Neural cell (in vitro differentiated cells): ENCODE results near the gene CCDC33. TPM values are rescaled to one million over a fixed set of nuclear protein-coding genes. Genes with fewer than 3 reads are reported as not detected.

Source experiments
- H2AFZ ChIP-seq: fragments of 200-600, 300-800 bp; sonication (generic), shearing (Covaris generic); 2 replicates; pipeline ENCODE4 v1.6.0; 2014; ENCODE audit warnings: low read depth, mild to moderate bottlenecking, antibody characterized with exemption, low read length, moderate library complexity
- H3F3A ChIP-seq: fragments of 200-600 bp; shearing (Covaris generic); 2 replicates; pipeline ENCODE4 v1.6.1; 2016; ENCODE audit warnings: mild to moderate bottlenecking, moderate library complexity, mixed read lengths, antibody characterized with exemption, low read length; ENCODE audit not compliant: insufficient read depth, poor library complexity, severe bottlenecking
- H3K27ac ChIP-seq: fragments of 200-600, 300-800 bp; sonication (generic), shearing (Covaris generic); 2 replicates; pipeline ENCODE4 v1.5.1; 2014; ENCODE audit warnings: mild to moderate bottlenecking, low read length, moderate library complexity
- H3K27me3 ChIP-seq: fragments of 300-800, 200-600 bp; sonication (generic), shearing (Covaris generic); 2 replicates; pipeline ENCODE4 v1.6.0; 2014; ENCODE audit warnings: mild to moderate bottlenecking, low read depth, low read length, moderate library complexity; ENCODE audit not compliant: insufficient read depth
- H3K36me3 ChIP-seq: fragments of 300-800, 200-600 bp; sonication (generic), shearing (Covaris generic); 2 replicates; pipeline ENCODE4 v1.5.1; 2014; ENCODE audit warnings: mild to moderate bottlenecking, antibody characterized with exemption, low read length, moderate library complexity; ENCODE audit not compliant: insufficient read depth
- H3K4me2 ChIP-seq: fragments of 300-800, 200-600 bp; sonication (generic), shearing (Covaris generic); 2 replicates; pipeline ENCODE4 v1.6.0; 2014; ENCODE audit warnings: mild to moderate bottlenecking, low read length
- H3K4me3 ChIP-seq: fragments of 300-800, 200-600 bp; sonication (generic), shearing (Covaris generic); 2 replicates; pipeline ENCODE4 v1.5.1; 2014; ENCODE audit warnings: mild to moderate bottlenecking, low read length, moderate library complexity
- H3K79me2 ChIP-seq: fragments of 200-600 bp; shearing (Covaris generic); replicated peaks from 2 replicates; pipeline ENCODE4 v1.6.0; 2014; ENCODE audit warnings: mild to moderate bottlenecking, low read length, moderate library complexity; ENCODE audit not compliant: insufficient read depth
- H3K9ac ChIP-seq: fragments of 300-800, 200-600 bp; sonication (generic), shearing (Covaris generic); 2 replicates; pipeline ENCODE4 v1.6.1; 2016; ENCODE audit warnings: mild to moderate bottlenecking, low read length, mixed read lengths
- H3K9me2 ChIP-seq: fragments of 200-600 bp; shearing (Covaris generic); 2 replicates; pipeline ENCODE4 v1.6.1; 2016; ENCODE audit warnings: mild to moderate bottlenecking, low read length, mixed read lengths; ENCODE audit not compliant: insufficient read depth
- H3K9me3 ChIP-seq: fragments of 200-600, 300-800 bp; sonication (generic), shearing (Covaris generic); 2 replicates; pipeline ENCODE4 v1.6.1; 2016; ENCODE audit warnings: mild to moderate bottlenecking, mixed run types, low read length, moderate library complexity, mixed read lengths
- H4K20me1 ChIP-seq: fragments of 200-600 bp; shearing (Covaris generic); 2 replicates; pipeline ENCODE4 v1.6.1; 2016; ENCODE audit warnings: mild to moderate bottlenecking, mixed run types; ENCODE audit not compliant: insufficient read depth
- CTCF ChIP-seq: fragments of 450-650 bp; IDR thresholded peaks from 2 replicates; pipeline ENCODE4 v1.5.1; 2014; ENCODE audit warnings: antibody characterized with exemption, mild to moderate bottlenecking, moderate library complexity; ENCODE audit not compliant: poor library complexity, severe bottlenecking
- EP300 ChIP-seq: fragments of 450-650 bp; conservative IDR thresholded peaks from 2 replicates; pipeline ENCODE4 v1.6.1; 2014; ENCODE audit warnings: antibody characterized with exemption, mild to moderate bottlenecking, moderate library complexity; ENCODE audit not compliant: poor library complexity, severe bottlenecking
- EZH2 ChIP-seq: fragments of 200-600, 300-800 bp; shearing (Covaris generic), sonication (generic); IDR thresholded peaks from 2 replicates; pipeline ENCODE4 v1.6.1; 2014; ENCODE audit warnings: antibody characterized with exemption, low read length, borderline replicate concordance, mild to moderate bottlenecking; ENCODE audit not compliant: insufficient read depth, poor library complexity, severe bottlenecking
- MXI1 ChIP-seq: fragments of 450-650 bp; conservative IDR thresholded peaks from 2 replicates; pipeline ENCODE4 v1.6.1; 2014; ENCODE audit warnings: antibody characterized with exemption, mild to moderate bottlenecking; ENCODE audit not compliant: poor library complexity, severe bottlenecking
- POLR2AphosphoS5 ChIP-seq: IDR thresholded peaks from 2 replicates; pipeline ENCODE4 v1.6.1; 2012
- RAD21 ChIP-seq: fragments of 450-650 bp; conservative IDR thresholded peaks from 2 replicates; pipeline ENCODE4 v1.6.1; 2014; ENCODE audit warnings: antibody characterized with exemption, mild to moderate bottlenecking, moderate library complexity
- REST ChIP-seq: IDR thresholded peaks from 2 replicates; pipeline ENCODE4 v1.6.1; 2012; ENCODE audit warnings: borderline replicate concordance
- SMC3 ChIP-seq: fragments of 450-650 bp; conservative IDR thresholded peaks from 2 replicates; pipeline ENCODE4 v1.6.1; 2014; ENCODE audit warnings: antibody characterized with exemption, mild to moderate bottlenecking, moderate library complexity; ENCODE audit not compliant: poor library complexity
- TAF1 ChIP-seq: IDR thresholded peaks from 2 replicates; pipeline ENCODE4 v1.6.1; 2012; ENCODE audit warnings: low read depth
- polyA plus RNA-seq: library from polyadenylated mRNA; depleted of rRNA; stranded (reverse); fragments of >200 nt; gene quantifications from 2 replicates; pipeline ENCODE4 v1.2.3, GENCODE V29; 2014

CCDC33 gene
- polyA plus RNA-seq, 1 donor from 2014 or later, result 1.4 TPM

GRCh38 chr15:74269362-74270035 is 33.4 kb downstream of the CCDC33 start:
- Histone ChIP-seq H3K9ac (no peak overlapping the region), H3K27ac (no peak overlapping the region), H2AFZ (no peak overlapping the region), H3K79me2 (no peaks in the 10 kb centered on the region), H3K36me3 (no peaks in the 10 kb centered on the region), H3K4me3 (no peak overlapping the region), H3K4me2 (no peak overlapping the region), H4K20me1 (no peaks in the 10 kb centered on the region), H3F3A (no peaks in the 10 kb centered on the region), H3K27me3 (no peaks in the 10 kb centered on the region), H3K9me2 (no peaks in the 10 kb centered on the region), H3K9me3 (no peaks in the 10 kb centered on the region)
- TF ChIP-seq SMC3 (no peak), TAF1 (no peak), RAD21 (no peak), MXI1 (no peak), CTCF (no peak), EP300 (no peak), EZH2 (no peak), REST (no peak)

- Histone ChIP-seq H3K9me3 (no peaks in the 10 kb centered on the region), H3K9me2 (no peaks in the 10 kb centered on the region), H3K4me2 (no peak overlapping the region), H4K20me1 (no peaks in the 10 kb centered on the region), H3F3A (no peaks in the 10 kb centered on the region), H3K36me3 (no peaks in the 10 kb centered on the region), H3K27me3 (no peaks in the 10 kb centered on the region), H3K4me3 (no peak overlapping the region), H3K79me2 (no peaks in the 10 kb centered on the region), H2AFZ (no peak overlapping the region), H3K27ac (no peak overlapping the region), H3K9ac (no peak overlapping the region)
- no peak for TF ChIP-seq MXI1
- no peak for TF ChIP-seq POLR2AphosphoS5
- no peak for TF ChIP-seq EZH2
- no peak for TF ChIP-seq CTCF
- TF ChIP-seq SMC3, result no peak
- no peak for TF ChIP-seq RAD21
- no peak for TF ChIP-seq REST
Observed at GRCh38 chr15:74270155-74270554, 34.0 kb downstream of the CCDC33 start.
